ENCODE data around the gene HRAS. TPM values are rescaled to one million over a fixed set of nuclear protein-coding genes. Genes with fewer than 3 reads are reported as not detected.

The HRAS gene
- total and polyA plus RNA-seq, 2 of the 8 experiments (the other 6 are each of a cell fraction or from before 2014, with no cell fraction given) = 44.3 to 54.7 TPM

DNA sequence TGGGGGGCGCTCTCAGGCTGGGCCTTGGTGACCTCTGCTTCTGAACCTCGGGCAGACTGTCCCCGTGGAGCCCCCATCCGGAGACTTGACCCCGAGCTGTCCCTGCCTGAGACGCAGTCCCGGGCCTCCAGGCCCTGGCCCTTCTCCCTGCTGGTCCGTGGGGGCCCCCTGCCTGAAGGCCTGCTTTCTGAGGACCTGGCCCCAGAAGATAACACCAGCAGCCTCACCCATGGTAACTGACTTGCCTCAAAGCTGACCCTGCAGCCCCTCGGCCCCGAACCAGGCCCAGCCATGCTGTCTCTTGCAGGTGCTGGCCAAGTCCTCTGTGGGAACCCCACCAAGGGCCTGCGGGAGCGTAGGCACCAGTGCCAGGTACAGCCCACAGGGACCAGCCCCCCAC is 16.2 kb upstream of the HRAS start:
- no peak for FAIRE-seq
- Histone ChIP-seq H3K23ac (ENCODE audit: insufficient read length) (no peak overlapping the region), H3K9me3 (ENCODE audit: insufficient read depth in 2 of 2, low read depth in 1 of 2, low read length in 1 of 2) (no peaks in the 10 kb centered on the region), H2AK5ac (ENCODE audit: low read depth, low read length) (no peak overlapping the region), H4K91ac (replicated peaks; ENCODE audit: insufficient read length, low read length) (no peak overlapping the region), H2BK5ac (ENCODE audit: low read depth, low read length) (no peak overlapping the region), H3K4me1 (replicated peaks in 1 of 4; ENCODE audit: control insufficient read depth in 3 of 4, insufficient read depth in 4 of 4, low read length in 3 of 4) (peaks cover 0 to 16% (median 1%) of the 10 kb centered on the region in 4 experiments; a peak in 4 of 7 replicates), H2BK15ac (ENCODE audit: low read length) (no peak overlapping the region), H3K4me2 (ENCODE audit: insufficient read depth in 1 of 2, low read depth in 2 of 2, low read length in 2 of 2) (no peak overlapping the region), H3K27me3 (replicated peaks in 1 of 4; ENCODE audit: control insufficient read depth in 3 of 4, extremely low read depth in 1 of 4, insufficient read depth in 3 of 4, low read length in 3 of 4) (peaks cover 9 to 12% (median 11%) of the 10 kb centered on the region in 4 experiments), H3K9ac (replicated peaks in 1 of 4; ENCODE audit: extremely low read depth in 1 of 4, low read depth in 3 of 4, low read length in 3 of 4) (no peak overlapping the region), H2BK20ac (ENCODE audit: low read length) (no peak overlapping the region), H3K56ac (replicated peaks; ENCODE audit: insufficient read length, low read depth, low read length) (no peak overlapping the region), H3K14ac (ENCODE audit: insufficient read length) (no peak overlapping the region), H2BK120ac (replicated peaks; ENCODE audit: low read depth, low read length) (no peak overlapping the region), H4K5ac (ENCODE audit: insufficient read length, low read depth, low read length) (no peak overlapping the region), H3K79me1 (ENCODE audit: low read depth, low read length) (no peaks in the 10 kb centered on the region), H3K18ac (ENCODE audit: extremely low read depth, low read length) (no peak overlapping the region), H3K36me3 (ENCODE audit: control insufficient read depth in 2 of 4, insufficient read depth in 4 of 4, low read length in 3 of 4) (no peaks in the 10 kb centered on the region), H2BK12ac (ENCODE audit: low read depth, low read length) (no peak overlapping the region), H3K4ac (replicated peaks; ENCODE audit: insufficient read length, low read depth, low read length) (no peak overlapping the region), H4K20me1 (replicated peaks in 1 of 2; ENCODE audit: control insufficient read depth in 1 of 2, insufficient read depth in 2 of 2, low read length in 2 of 2) (no peaks in the 10 kb centered on the region), H4K8ac (ENCODE audit: extremely low read depth, insufficient read depth, low read length) (peak overlapping the region; percentile 79; the same call in 1 of the 2 replicates), H3K27ac (ENCODE audit: low read depth, low read length) (no peak overlapping the region), H3K79me2 (ENCODE audit: control insufficient read depth in 1 of 2, insufficient read depth in 2 of 2, low read length in 2 of 2) (no peaks in the 10 kb centered on the region), H3K4me3 (ENCODE audit: extremely low read depth in 1 of 4, insufficient read depth in 2 of 4, low read depth in 3 of 4, low read length in 4 of 4) (no peak overlapping the region), H2AFZ (ENCODE audit: low read length) (no peak overlapping the region), H3K23me2 (ENCODE audit: low read depth, low read length) (peaks cover 8% of the 10 kb centered on the region; the same call in 1 of the 2 replicates)
- WGBS, 2 experiments (ENCODE audit: extremely low coverage in 1 of 2, insufficient coverage in 1 of 2, insufficient read length in 1 of 2, insufficient replicate concordance in 2 of 2, low coverage in 1 of 2, low lambda C conversion rate in 2 of 2, missing lambda C conversion rate in 1 of 2) = 83% methylated on average over 12 of the region's 12 CpGs; no CpG with 5 or more reads in 1 of the 2 experiments
- TF ChIP-seq SP2 (IDR thresholded peaks at IDR 0.05; ENCODE audit: low read length) = no peak
- no peak for DNase-seq (ENCODE audit: low read depth in 1 of 2, low spot score in 2 of 2)
- POLR2A ChIA-PET (ENCODE audit: partially characterized antibody) = interaction anchor here (1.0 kb wide), 1 partner anchor 10 kb away, joined by 5 read pairs; no protein-coding TSS in a partner anchor
- CTCF ChIA-PET (ENCODE audit: partially characterized antibody) = interaction anchor here (1.1 to 1.6 kb wide), 6 partner anchors 10 to 177 kb away, joined by 3 to 4 read pairs (median 4); no protein-coding TSS in a partner anchor

Measured in H1 (cell line).